Peyer's patch (tissue), 4 donors: ENCODE measurements around the gene L3MBTL1. TPM values are rescaled to one million over a fixed set of nuclear protein-coding genes. Genes with fewer than 3 reads are reported as not detected.

Source experiments
- DNase-seq, 3 donors: peaks; one replicate each; pipeline ENCODE4 v3.0.0-alpha.2; 2017 to 2019
- H3K27ac ChIP-seq, 4 donors: fragments of 200-600 bp; sonication (generic); one replicate each; pipeline ENCODE4 v1.5.1; 2016 to 2019
- H3K27me3 ChIP-seq, 2 donors: fragments of 200-600 bp; sonication (generic); one replicate each; pipeline ENCODE4 v1.5.1; 2019
- H3K36me3 ChIP-seq, 3 donors: fragments of 200-600 bp; sonication (generic); one replicate each; pipeline ENCODE4 v1.5.1; 2016 to 2019
- H3K4me1 ChIP-seq, 4 donors: fragments of 200-600 bp; sonication (generic); one replicate each; pipeline ENCODE4 v1.5.1; 2016 to 2019
- H3K4me3 ChIP-seq, 4 donors: fragments of 200-600 bp; sonication (generic); 1 replicate in 3 of 4; 2 replicates in 1 of 4; pipeline ENCODE4 v1.5.1; 2016 to 2019; ENCODE audit warnings: mild to moderate bottlenecking in 1 of 4
- H3K9me3 ChIP-seq, 4 donors: fragments of 200-600 bp; sonication (generic); one replicate each; pipeline ENCODE4 v1.5.1; 2016 to 2019; ENCODE audit warnings: mild to moderate bottlenecking in 1 of 4
- POLR2A ChIP-seq, 2 donors: fragments of 450-650 bp; IDR thresholded peaks; one replicate each; pipeline ENCODE4 v1.5.1; 2017; ENCODE audit warnings: antibody characterized with exemption in 2 of 2, mild to moderate bottlenecking in 2 of 2, moderate library complexity in 2 of 2
- total RNA-seq, 4 donors: library from RNA; depleted of rRNA; stranded (reverse); fragments of >200 nt; gene quantifications; one replicate each; pipeline ENCODE4 v1.1.0, GENCODE V29; 2016
- TF ChIP-seq, protein P1 (sequence below), 6 experiments: fragments of 450-650 bp in 4 of 6; fragments of 200-600 bp in 2 of 6; sonication (generic) in 1 of 6; IDR thresholded peaks; one replicate each; pipeline ENCODE4 v1.5.1; 2017 to 2019; ENCODE audit warnings: antibody characterized with exemption in 6 of 6, mild to moderate bottlenecking in 3 of 6, moderate library complexity in 1 of 6

Gene L3MBTL1
- total RNA-seq, 4 donors from 2014 or later: 18.0 to 37.4 (median 31.2) TPM

DNA sequence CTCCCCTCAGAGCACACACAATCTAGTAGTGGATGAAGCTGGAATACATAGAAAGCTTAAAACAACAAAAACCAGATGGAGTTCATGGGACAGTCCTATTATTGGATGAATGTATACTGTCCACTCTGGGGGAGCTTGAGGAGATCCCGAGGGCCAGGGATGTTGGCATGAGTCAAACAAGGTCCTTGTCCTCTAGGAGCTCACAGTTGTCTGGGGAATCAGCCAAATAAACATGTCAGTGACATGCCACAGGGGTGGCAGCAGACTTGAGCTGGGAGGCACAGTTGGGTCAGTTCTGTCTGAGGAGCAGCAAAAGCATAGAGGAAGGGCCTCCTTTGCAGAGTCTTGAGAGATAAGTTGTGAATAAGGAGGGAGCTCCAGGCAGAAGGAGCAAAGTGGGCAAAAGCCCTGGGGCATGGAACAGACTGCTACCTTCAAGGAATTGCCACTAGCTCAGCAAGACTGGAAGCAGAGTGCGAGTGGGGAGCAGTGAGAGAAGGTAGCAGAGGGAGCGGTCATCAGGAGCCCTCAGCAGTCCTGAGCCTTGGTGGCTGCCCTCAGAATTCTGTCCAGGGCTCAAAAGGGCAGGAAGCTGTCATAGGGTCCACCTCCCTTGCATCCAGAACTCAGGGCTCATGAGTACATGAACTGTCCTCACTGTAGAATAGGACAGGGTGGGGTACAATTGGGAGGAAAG lies 22.1 kb downstream of the L3MBTL1 start:
- TF ChIP-seq, protein P1, sequence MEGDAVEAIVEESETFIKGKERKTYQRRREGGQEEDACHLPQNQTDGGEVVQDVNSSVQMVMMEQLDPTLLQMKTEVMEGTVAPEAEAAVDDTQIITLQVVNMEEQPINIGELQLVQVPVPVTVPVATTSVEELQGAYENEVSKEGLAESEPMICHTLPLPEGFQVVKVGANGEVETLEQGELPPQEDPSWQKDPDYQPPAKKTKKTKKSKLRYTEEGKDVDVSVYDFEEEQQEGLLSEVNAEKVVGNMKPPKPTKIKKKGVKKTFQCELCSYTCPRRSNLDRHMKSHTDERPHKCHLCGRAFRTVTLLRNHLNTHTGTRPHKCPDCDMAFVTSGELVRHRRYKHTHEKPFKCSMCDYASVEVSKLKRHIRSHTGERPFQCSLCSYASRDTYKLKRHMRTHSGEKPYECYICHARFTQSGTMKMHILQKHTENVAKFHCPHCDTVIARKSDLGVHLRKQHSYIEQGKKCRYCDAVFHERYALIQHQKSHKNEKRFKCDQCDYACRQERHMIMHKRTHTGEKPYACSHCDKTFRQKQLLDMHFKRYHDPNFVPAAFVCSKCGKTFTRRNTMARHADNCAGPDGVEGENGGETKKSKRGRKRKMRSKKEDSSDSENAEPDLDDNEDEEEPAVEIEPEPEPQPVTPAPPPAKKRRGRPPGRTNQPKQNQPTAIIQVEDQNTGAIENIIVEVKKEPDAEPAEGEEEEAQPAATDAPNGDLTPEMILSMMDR (IDR thresholded peaks at IDR 0.05): no peak
- no peak for TF ChIP-seq POLR2A (IDR thresholded peaks at IDR 0.05)
- DNase-seq: no peak
- Histone ChIP-seq H3K27me3 (no peaks in the 10 kb centered on the region), H3K4me3 (no peak overlapping the region), H3K4me1 (no peaks in the 10 kb centered on the region), H3K36me3 (no peaks in the 10 kb centered on the region), H3K27ac (peak overlapping the region in 1 of 4 donors; percentile 64), H3K9me3 (no peaks in the 10 kb centered on the region)

DNA sequence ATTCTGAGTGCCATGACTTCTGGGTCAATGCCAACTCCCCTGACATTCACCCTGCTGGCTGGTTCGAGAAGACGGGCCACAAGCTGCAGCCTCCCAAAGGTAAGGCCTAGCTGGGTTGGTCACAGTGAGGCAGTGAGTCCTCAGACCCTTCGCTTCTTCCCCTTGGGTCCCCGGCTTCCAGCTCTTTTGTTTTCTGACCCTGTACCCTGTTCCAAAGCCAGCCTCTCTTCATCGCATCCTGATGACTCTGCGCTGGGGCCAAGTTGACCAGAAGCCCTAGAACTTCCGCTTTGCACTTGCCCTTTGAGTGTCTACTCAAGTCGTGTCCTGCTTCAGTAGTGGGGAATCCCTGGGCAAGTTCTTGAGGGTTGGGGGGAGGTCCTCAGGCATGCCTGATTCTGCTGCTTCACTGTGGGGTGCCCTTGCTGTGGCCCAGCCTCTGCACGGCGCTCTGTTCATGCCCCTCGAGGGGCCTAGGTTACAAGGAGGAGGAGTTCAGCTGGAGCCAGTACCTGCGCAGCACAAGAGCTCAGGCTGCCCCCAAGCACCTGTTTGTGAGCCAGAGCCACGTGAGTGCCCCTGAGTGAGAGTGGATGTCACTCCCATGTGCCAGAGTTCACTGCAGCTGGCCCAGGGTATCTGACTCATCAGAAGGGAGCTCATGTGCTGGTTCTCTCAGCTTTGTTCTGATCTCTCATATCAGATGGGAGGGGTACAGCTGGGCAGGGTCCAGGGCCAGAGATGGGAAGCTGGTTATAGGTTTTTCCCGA lies 23.0 kb downstream of the L3MBTL1 start:
- peak in 2 of 3 donors; percentile 87 to 89 for DNase-seq
- Histone ChIP-seq H3K27ac (peak overlapping the region in 3 of 4 donors; percentile 36 to 65 (median 64)), H3K27me3 (no peaks in the 10 kb centered on the region), H3K36me3 (no peaks in the 10 kb centered on the region), H3K9me3 (no peaks in the 10 kb centered on the region), H3K4me3 (no peak overlapping the region), H3K4me1 (no peaks in the 10 kb centered on the region)
- TF ChIP-seq POLR2A (IDR thresholded peaks at IDR 0.05): no peak
- TF ChIP-seq, protein P1 (IDR thresholded peaks at IDR 0.05): no peak

DNA sequence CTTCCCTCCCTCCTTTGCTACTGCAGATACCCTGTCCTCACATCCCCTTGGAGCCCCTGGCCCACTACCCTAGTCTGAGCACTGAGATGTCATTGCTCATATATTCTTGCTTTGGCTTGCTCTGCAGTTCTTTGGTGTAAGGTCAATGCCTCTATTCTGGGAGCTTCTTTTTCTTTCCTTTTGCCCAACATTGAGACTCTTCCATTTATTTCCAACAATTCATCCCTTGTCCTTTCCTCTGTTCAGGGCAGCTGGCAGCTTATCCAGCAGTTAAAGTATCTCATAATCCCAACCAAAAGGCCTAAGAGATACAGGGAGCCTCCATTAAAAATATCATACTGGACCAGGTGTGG lies 23.6 kb downstream of the L3MBTL1 start:
- DNase-seq: no peak
- H3K9me3 ChIP-seq: no peaks in the 10 kb centered on the region
- H3K4me3 ChIP-seq: no peak overlapping the region
- peaks cover 0 to under 1% (median 0%) of the 10 kb centered on the region in 3 donors for H3K36me3 ChIP-seq
- H3K27ac ChIP-seq: peak overlapping the region in 3 of 4 donors; percentile 4 to 65 (median 64)
- no peaks in the 10 kb centered on the region for H3K27me3 ChIP-seq
- no peaks in the 10 kb centered on the region for H3K4me1 ChIP-seq
- TF ChIP-seq, protein P1 (IDR thresholded peaks at IDR 0.05): no peak
- TF ChIP-seq POLR2A (IDR thresholded peaks at IDR 0.05): no peak

DNA sequence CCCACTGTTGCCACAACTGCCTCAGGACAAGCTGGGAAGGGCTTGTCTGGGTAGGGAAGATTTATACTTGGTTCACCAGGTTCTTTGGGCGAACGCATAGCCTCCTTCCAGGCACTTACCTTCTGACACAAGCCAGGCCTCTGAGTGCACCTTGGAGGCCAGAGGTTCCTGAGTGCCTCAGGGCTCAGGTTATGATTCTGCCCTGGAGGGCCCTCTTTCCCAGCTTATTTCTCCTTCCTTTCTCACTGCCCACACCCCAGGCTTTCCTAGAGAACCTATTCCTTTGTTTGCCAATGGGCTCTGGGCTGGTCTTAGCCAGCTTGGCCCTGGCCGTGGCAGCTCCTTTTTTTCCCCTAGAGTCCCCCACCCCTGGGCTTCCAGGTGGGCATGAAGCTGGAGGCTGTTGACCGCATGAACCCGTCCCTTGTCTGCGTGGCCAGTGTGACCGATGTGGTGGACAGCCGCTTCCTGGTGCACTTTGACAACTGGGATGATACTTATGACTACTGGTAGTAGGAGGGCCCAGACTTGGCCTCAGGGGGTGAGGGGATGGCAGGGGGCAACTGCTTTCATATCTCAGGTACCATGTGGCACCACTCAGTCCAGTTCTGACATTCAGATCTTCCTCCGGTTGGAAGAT lies 25.0 kb downstream of the L3MBTL1 start:
- Histone ChIP-seq H3K36me3 (peaks cover 0 to 8% (median 0%) of the 10 kb centered on the region in 3 donors), H3K4me3 (no peak overlapping the region), H3K27ac (no peak overlapping the region), H3K4me1 (no peaks in the 10 kb centered on the region), H3K27me3 (no peaks in the 10 kb centered on the region), H3K9me3 (no peaks in the 10 kb centered on the region)
- DNase-seq: no peak
- no peak for TF ChIP-seq POLR2A (IDR thresholded peaks at IDR 0.05)
- TF ChIP-seq, protein P1 (IDR thresholded peaks at IDR 0.05): no peak

DNA sequence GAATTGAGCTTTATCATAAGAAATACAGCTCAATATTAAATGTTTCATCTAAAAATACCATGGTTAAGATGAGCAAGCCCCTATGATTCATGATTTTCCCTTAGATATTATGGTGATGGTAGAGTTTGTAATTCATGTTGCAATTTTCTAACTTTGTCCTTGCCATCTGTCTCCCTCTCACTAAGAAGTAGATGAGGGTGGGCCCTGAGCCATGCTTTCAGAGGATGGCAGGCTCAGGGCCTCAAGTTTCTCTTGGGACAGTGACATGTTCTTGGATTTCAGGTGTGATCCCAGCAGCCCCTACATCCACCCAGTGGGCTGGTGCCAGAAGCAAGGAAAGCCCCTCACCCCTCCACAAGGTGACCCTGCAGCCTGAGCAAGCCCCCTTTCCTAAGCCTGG lies 25.6 kb downstream of the L3MBTL1 start:
- no peaks in the 10 kb centered on the region for H3K27me3 ChIP-seq
- H3K4me1 ChIP-seq: no peaks in the 10 kb centered on the region
- H3K27ac ChIP-seq: no peak overlapping the region
- peaks cover 0 to 8% (median 0%) of the 10 kb centered on the region in 3 donors for H3K36me3 ChIP-seq
- TF ChIP-seq, protein P1 (IDR thresholded peaks at IDR 0.05): no peak
- no peak for TF ChIP-seq POLR2A (IDR thresholded peaks at IDR 0.05)
- H3K4me3 ChIP-seq: no peak overlapping the region
- no peak for DNase-seq
- H3K9me3 ChIP-seq: no peaks in the 10 kb centered on the region
